ENCODE data around the gene TBCC.
"Not testable (repeated sequence)": the region's sequence is repeated elsewhere in the genome, so short reads cannot be mapped to it uniquely, and the experiment has no call there.

The TBCC gene

GRCh38 chr6:42745640-42746462, at the start of gene TBCC:
Gene TBCC (minus strand): TSS chr6:42746103. CDS start chr6:42746073, 30 bp downstream.
- peak; percentile 99 for DNase-seq

GRCh38 chr6:42795651-42796050, 49.7 kb upstream of the TBCC start:
- DNase-seq: no peak

GRCh38 chr6:42791706-42792320, 45.9 kb upstream of the TBCC start:
- DNase-seq: no peak

- DNase-seq: no peak
These were observed 44.8 kb upstream of the TBCC start for GRCh38 chr6:42790549-42791181.

GRCh38 chr6:42788671-42789070, 42.8 kb upstream of the TBCC start:
- DNase-seq: no peak

GRCh38 chr6:42787063-42787472, 41.2 kb upstream of the TBCC start:
- DNase-seq: no peak

GRCh38 chr6:42786525-42786985, 40.7 kb upstream of the TBCC start:
- no peak for DNase-seq

GRCh38 chr6:42784717-42785498, 39.0 kb upstream of the TBCC start:
- DNase-seq: no peak

- DNase-seq: no peak
These were observed 38.2 kb upstream of the TBCC start for GRCh38 chr6:42783876-42784642.

- DNase-seq: peak; percentile 88
These were observed 37.4 kb upstream of the TBCC start for GRCh38 chr6:42783177-42783875.

- DNase-seq: peak; percentile 91
These were observed 36.8 kb upstream of the TBCC start for GRCh38 chr6:42782689-42783176.

GRCh38 chr6:42781796-42782688, 36.1 kb upstream of the TBCC start, which contains the start of gene BICRAL:
Gene BICRAL (plus strand): TSS chr6:42782052. CDS start chr6:42822023, 39,971 bp downstream.
- DNase-seq: peak; percentile 79

GRCh38 chr6:42781546-42781795, 35.6 kb upstream of the TBCC start:
- DNase-seq: no peak

GRCh38 chr6:42779521-42779920, 33.6 kb upstream of the TBCC start:
- DNase-seq: no peak

- no peak for DNase-seq
These were observed 32.2 kb upstream of the TBCC start for GRCh38 chr6:42778122-42778521.

- DNase-seq: no peak
These were observed 31.4 kb upstream of the TBCC start for GRCh38 chr6:42777126-42777822.

- not testable (repeated sequence) for DNase-seq
These were observed 29.1 kb upstream of the TBCC start for GRCh38 chr6:42774821-42775487.

- DNase-seq: no peak
These were observed 28.3 kb upstream of the TBCC start for GRCh38 chr6:42774201-42774600.

- DNase-seq: no peak
These were observed 25.8 kb upstream of the TBCC start for GRCh38 chr6:42771741-42772100.

All from femur (tissue), 1 donor.